HepG2 (cell line): Measurements from ENCODE around the gene NAIF1. TPM values are rescaled to one million over a fixed set of nuclear protein-coding genes. Genes with fewer than 3 reads are reported as not detected.

Experiments
- ARID2 ChIP-seq: sonication (generic); formaldehyde crosslinking; IDR thresholded peaks from 2 replicates; pipeline ENCODE4 v1.8.1; 2022; ENCODE audit warnings: mild to moderate bottlenecking, missing genetic modification reagents, borderline replicate concordance
- ATF1 ChIP-seq: IDR thresholded peaks from 2 replicates; pipeline ENCODE4 v1.6.1; 2016; ENCODE audit warnings: mild to moderate bottlenecking, control low read depth
- CSRNP1 ChIP-seq: sonication (generic); formaldehyde crosslinking; IDR thresholded peaks from 2 replicates; pipeline ENCODE4 v1.8.1; 2023; ENCODE audit warnings: mild to moderate bottlenecking, missing genetic modification reagents
- ERF ChIP-seq: IDR thresholded peaks from 2 replicates; pipeline ENCODE4 v1.6.1; 2018; ENCODE audit warnings: missing biosample characterization, missing genetic modification reagents
- MLXIP ChIP-seq: sonication (generic); formaldehyde crosslinking; IDR thresholded peaks from 2 replicates; pipeline ENCODE4 v1.9.0; 2021; ENCODE audit warnings: missing genetic modification reagents, borderline replicate concordance
- STAG1 ChIP-seq: sonication (generic); formaldehyde crosslinking; IDR thresholded peaks from 2 replicates; pipeline ENCODE4 v1.4.0; 2020; ENCODE audit warnings: missing genetic modification reagents
- ZNF749 ChIP-seq: sonication (generic); formaldehyde crosslinking; IDR thresholded peaks from 2 replicates; pipeline ENCODE4 v1.8.0; 2022; ENCODE audit warnings: mild to moderate bottlenecking, missing genetic modification reagents, moderate library complexity, borderline replicate concordance
- polyA plus RNA-seq, 8 experiments: library from polyadenylated mRNA; depleted of rRNA in 3 of 8; stranded (reverse) in 7 of 8; unstranded in 1 of 8; fragments of >200 nt; fragmentation: Illumina TruSeq in 4 of 8; extraction: Trizol in 4 of 8; gene quantifications; 2 replicates each; pipeline versions ENCODE4 v1.2.1 to v1.2.3, GENCODE V29; 2011 to 2016; ENCODE audit warnings: low read depth in 4 of 8, missing spikeins in 1 of 8, mixed read lengths in 1 of 8; ENCODE audit not compliant: insufficient read depth in 1 of 8
- total RNA-seq, 5 experiments: library from RNA; depleted of rRNA; stranded (reverse); fragments of >200 nt; fragmentation: Illumina TruSeq; extraction: Trizol; gene quantifications; 2 replicates each; pipeline ENCODE4 v1.2.3, GENCODE V29; 2016; ENCODE audit warnings: low read depth in 1 of 5
- TF ChIP-seq, protein P1 (sequence below): sonication (generic); formaldehyde crosslinking; IDR thresholded peaks from 2 replicates; pipeline ENCODE4 v1.4.0; 2020; ENCODE audit warnings: mild to moderate bottlenecking, low read depth, missing genetic modification reagents
- TF ChIP-seq, protein P2 (sequence below): sonication (generic); formaldehyde crosslinking; IDR thresholded peaks from 2 replicates; pipeline ENCODE4 v1.4.0; 2020; ENCODE audit warnings: low read depth, mild to moderate bottlenecking, missing genetic modification reagents

Gene NAIF1
- total and polyA plus RNA-seq, 2 of the 13 experiments (the other 11 are each of a cell fraction or from before 2014, with no cell fraction given): 6.0 to 6.9 TPM

DNA sequence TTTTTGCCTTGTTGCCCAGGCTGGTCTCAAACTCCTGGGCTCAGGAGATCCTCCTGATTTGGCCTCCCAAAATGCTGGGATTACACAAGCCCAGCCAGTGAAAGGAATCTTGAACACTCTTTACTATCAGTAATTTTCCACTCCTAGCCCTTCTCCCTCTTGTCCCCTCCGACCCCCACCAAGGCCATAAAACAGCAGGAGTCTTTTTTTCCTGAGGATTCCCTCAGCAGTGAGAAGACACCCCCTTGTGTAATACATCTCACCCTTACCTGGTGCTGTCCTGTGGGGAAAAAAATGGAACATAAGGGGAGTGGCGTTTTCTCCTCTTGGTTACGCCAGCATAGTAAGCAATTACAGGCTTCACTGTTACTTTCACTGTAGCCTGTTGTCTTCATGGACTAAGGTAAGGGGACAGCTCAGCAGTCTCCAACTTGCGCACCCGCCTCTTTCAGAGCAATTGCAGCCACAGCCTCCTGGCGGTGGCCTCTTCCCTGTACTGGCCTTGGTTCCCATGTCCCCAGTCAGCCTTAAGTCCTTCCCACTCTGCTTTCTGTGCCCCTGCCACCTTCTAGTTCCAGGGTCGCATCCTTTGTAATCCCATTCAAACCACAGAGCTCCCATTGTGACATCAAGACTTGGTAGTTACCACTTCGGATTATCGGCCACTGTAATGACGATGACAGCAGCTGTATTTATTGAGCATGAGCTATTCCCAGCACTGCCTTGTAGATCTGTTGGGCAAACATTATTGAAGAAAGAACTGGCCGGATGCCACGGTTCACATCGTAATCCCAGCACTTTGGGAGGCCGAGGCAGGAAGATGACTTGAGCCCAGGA is 10.0 kb downstream of the NAIF1 start (continued):
- no peak for TF ChIP-seq CSRNP1
- no peak for TF ChIP-seq ARID2 (CRISPR knock-in tag)
- no peak for TF ChIP-seq STAG1 (CRISPR knock-in tag)
- no peak; the same call in 1 of the 2 replicates for TF ChIP-seq ERF (CRISPR knock-in tag)
- TF ChIP-seq, protein P1, sequence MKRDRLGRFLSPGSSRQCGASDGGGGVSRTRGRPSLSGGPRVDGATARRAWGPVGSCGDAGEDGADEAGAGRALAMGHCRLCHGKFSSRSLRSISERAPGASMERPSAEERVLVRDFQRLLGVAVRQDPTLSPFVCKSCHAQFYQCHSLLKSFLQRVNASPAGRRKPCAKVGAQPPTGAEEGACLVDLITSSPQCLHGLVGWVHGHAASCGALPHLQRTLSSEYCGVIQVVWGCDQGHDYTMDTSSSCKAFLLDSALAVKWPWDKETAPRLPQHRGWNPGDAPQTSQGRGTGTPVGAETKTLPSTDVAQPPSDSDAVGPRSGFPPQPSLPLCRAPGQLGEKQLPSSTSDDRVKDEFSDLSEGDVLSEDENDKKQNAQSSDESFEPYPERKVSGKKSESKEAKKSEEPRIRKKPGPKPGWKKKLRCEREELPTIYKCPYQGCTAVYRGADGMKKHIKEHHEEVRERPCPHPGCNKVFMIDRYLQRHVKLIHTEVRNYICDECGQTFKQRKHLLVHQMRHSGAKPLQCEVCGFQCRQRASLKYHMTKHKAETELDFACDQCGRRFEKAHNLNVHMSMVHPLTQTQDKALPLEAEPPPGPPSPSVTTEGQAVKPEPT (CRISPR knock-in tag): peak; percentile 23; the same call in 1 of the 2 replicates
- TF ChIP-seq ZNF749 (CRISPR knock-in tag): no peak
- TF ChIP-seq MLXIP (CRISPR knock-in tag): no peak
- no peak for TF ChIP-seq ATF1 (CRISPR knock-in tag)
- TF ChIP-seq, protein P2, sequence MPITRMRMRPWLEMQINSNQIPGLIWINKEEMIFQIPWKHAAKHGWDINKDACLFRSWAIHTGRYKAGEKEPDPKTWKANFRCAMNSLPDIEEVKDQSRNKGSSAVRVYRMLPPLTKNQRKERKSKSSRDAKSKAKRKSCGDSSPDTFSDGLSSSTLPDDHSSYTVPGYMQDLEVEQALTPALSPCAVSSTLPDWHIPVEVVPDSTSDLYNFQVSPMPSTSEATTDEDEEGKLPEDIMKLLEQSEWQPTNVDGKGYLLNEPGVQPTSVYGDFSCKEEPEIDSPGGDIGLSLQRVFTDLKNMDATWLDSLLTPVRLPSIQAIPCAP (CRISPR knock-in tag): no peak
